ENCODE data around the gene RAB44.

GRCh38 chr6:36686668-36687513, 10.7 kb upstream of the RAB44 start:
- no peak for TF ChIP-seq POLR2A (IDR thresholded peaks at IDR 0.05)
- TF ChIP-seq, protein P1, sequence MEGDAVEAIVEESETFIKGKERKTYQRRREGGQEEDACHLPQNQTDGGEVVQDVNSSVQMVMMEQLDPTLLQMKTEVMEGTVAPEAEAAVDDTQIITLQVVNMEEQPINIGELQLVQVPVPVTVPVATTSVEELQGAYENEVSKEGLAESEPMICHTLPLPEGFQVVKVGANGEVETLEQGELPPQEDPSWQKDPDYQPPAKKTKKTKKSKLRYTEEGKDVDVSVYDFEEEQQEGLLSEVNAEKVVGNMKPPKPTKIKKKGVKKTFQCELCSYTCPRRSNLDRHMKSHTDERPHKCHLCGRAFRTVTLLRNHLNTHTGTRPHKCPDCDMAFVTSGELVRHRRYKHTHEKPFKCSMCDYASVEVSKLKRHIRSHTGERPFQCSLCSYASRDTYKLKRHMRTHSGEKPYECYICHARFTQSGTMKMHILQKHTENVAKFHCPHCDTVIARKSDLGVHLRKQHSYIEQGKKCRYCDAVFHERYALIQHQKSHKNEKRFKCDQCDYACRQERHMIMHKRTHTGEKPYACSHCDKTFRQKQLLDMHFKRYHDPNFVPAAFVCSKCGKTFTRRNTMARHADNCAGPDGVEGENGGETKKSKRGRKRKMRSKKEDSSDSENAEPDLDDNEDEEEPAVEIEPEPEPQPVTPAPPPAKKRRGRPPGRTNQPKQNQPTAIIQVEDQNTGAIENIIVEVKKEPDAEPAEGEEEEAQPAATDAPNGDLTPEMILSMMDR (IDR thresholded peaks at IDR 0.05), result no peak
- TF ChIP-seq EP300 (IDR thresholded peaks at IDR 0.05; ENCODE audit: low read depth), result no peak
- peak in 1 of 3 donors; percentile 4 for TF ChIP-seq POLR2AphosphoS5 (IDR thresholded peaks at IDR 0.05)
